Measurements from ENCODE around the gene DOK6. TPM values are rescaled to one million over a fixed set of nuclear protein-coding genes. Genes with fewer than 3 reads are reported as not detected.

Gene DOK6
- total RNA-seq, 2 experiments from 2014 or later: not detected

DNA sequence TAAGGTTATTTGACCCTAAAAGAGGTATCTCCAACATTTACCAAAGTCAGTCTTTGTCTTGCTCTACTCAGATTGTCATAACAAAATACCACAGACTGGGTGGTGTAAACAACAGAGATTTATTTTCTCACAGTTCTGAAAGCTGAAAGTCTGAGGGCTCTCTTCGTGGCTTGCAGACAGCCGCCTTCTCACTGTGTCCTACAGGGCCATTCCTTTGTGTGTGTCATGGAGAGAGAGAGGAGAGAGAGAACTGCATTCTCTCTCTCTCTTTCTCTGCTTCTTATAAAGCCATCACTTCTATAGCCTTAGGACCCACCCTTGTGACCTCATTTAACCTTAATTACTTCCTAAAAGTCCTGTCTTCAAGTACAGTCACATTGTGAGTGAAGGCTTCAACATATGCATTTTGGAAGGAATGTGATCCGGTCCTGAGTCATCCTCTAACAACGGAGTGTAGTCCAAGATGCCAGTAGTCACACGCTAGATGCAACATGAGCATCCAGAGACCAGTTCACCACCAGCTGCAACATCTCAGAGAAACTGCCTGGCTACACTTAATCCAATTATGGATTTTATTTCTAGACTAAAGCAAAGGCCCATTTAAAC, 416.8 kb downstream of the DOK6 start:
- Histone ChIP-seq H3K9me3 (ENCODE audit: low read length) (no peaks in the 10 kb centered on the region), H3K9me2 (ENCODE audit: insufficient read depth, low read length) (no peaks in the 10 kb centered on the region), H3K27ac (ENCODE audit: low read depth, low read length, poor library complexity, severe bottlenecking) (no peak overlapping the region), H2AFZ (ENCODE audit: low read length) (no peak overlapping the region), H3K79me2 (ENCODE audit: insufficient read depth, low read depth, low read length) (no peaks in the 10 kb centered on the region), H3K4me2 (ENCODE audit: low read length) (no peak overlapping the region), H4K20me1 (ENCODE audit: insufficient read depth, low read length) (no peaks in the 10 kb centered on the region), H3K4me3 (ENCODE audit: low read depth, low read length, poor library complexity, severe bottlenecking) (no peak overlapping the region), H3K36me3 (ENCODE audit: insufficient read depth, low read length) (no peaks in the 10 kb centered on the region), H3K4me1 (ENCODE audit: insufficient read depth, low read length, poor library complexity, severe bottlenecking) (no peaks in the 10 kb centered on the region)
- POLR2A ChIA-PET: no interaction called here
- no TSS peak for BruUV-seq (replicated peaks)
- intact Hi-C loops (cut with micrococcal nuclease; ENCODE audit: unreplicated experiment): no loop called here
- DNase-seq (ENCODE audit: low spot score): no peak
- TF ChIP-seq, protein P1, sequence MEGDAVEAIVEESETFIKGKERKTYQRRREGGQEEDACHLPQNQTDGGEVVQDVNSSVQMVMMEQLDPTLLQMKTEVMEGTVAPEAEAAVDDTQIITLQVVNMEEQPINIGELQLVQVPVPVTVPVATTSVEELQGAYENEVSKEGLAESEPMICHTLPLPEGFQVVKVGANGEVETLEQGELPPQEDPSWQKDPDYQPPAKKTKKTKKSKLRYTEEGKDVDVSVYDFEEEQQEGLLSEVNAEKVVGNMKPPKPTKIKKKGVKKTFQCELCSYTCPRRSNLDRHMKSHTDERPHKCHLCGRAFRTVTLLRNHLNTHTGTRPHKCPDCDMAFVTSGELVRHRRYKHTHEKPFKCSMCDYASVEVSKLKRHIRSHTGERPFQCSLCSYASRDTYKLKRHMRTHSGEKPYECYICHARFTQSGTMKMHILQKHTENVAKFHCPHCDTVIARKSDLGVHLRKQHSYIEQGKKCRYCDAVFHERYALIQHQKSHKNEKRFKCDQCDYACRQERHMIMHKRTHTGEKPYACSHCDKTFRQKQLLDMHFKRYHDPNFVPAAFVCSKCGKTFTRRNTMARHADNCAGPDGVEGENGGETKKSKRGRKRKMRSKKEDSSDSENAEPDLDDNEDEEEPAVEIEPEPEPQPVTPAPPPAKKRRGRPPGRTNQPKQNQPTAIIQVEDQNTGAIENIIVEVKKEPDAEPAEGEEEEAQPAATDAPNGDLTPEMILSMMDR (conservative IDR thresholded peaks at IDR 0.05; ENCODE audit: low read length): no peak
- TF ChIP-seq EZH2phosphoT487 (IDR thresholded peaks at IDR 0.05; ENCODE audit: borderline replicate concordance, low read depth, low read length): no peak
- CTCF ChIA-PET (ENCODE audit: unreplicated experiment): no interaction called here

DNA sequence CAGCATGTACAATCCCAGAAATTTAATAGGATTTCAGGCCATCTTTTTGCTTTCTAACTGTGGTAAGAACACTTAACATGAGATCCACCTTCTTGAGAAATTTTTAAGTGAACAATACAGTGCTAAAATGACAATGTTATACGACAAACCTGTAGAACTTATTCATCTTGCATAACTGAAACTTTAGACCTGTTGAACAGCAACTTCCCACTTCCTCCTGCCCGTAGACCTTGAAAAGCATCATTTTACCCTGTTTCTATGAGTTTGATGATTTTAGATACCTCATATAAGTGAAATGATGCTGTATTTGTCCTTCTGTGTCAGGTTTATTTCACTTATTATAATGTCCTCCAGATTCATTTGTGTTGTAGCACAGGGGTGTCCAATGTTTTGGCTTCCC, 418.8 kb downstream of the DOK6 start:
- H3K79me2 ChIP-seq (ENCODE audit: insufficient read depth, low read depth, low read length): no peaks in the 10 kb centered on the region
- no peak overlapping the region for H3K4me2 ChIP-seq (ENCODE audit: low read length)
- no peaks in the 10 kb centered on the region for H3K9me3 ChIP-seq (ENCODE audit: low read length)
- ChIA-PET POLR2A (no interaction called here), CTCF (ENCODE audit: unreplicated experiment) (no interaction called here)
- no peak overlapping the region for H3K4me3 ChIP-seq (ENCODE audit: low read depth, low read length, poor library complexity, severe bottlenecking)
- H3K4me1 ChIP-seq (ENCODE audit: insufficient read depth, low read length, poor library complexity, severe bottlenecking): no peaks in the 10 kb centered on the region
- BruUV-seq (replicated peaks): no TSS peak
- TF ChIP-seq, protein P1 (conservative IDR thresholded peaks at IDR 0.05; ENCODE audit: low read length): no peak
- no peak for TF ChIP-seq EZH2phosphoT487 (IDR thresholded peaks at IDR 0.05; ENCODE audit: borderline replicate concordance, low read depth, low read length)
- intact Hi-C loops (cut with micrococcal nuclease; ENCODE audit: unreplicated experiment): no loop called here
- H4K20me1 ChIP-seq (ENCODE audit: insufficient read depth, low read length): no peaks in the 10 kb centered on the region
- H3K27ac ChIP-seq (ENCODE audit: low read depth, low read length, poor library complexity, severe bottlenecking): no peak overlapping the region
- H3K9me2 ChIP-seq (ENCODE audit: insufficient read depth, low read length): no peaks in the 10 kb centered on the region
- H2AFZ ChIP-seq (ENCODE audit: low read length): no peak overlapping the region
- H3K36me3 ChIP-seq (ENCODE audit: insufficient read depth, low read length): no peaks in the 10 kb centered on the region
- no peak for DNase-seq (ENCODE audit: low spot score)

DNA sequence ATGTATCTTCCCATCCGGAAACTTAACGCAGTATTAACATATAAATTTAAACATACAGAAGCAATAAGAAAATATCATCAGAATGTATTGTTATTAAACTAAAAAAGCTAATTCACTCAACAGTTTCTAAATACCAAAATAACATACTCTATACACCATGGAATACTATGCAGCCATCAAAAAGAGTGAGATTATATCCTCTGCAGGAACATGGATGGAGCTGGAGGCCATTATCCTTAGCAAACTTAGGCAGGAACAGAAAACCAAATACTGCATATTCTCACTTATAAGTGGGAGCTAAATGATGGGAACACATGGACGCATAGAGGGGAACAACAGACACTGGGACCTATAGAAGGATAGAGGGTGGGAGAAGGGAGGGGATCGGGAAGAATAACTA, 419.9 kb downstream of the DOK6 start:
- Histone ChIP-seq H3K4me1 (ENCODE audit: insufficient read depth, low read length, poor library complexity, severe bottlenecking) (no peaks in the 10 kb centered on the region), H4K20me1 (ENCODE audit: insufficient read depth, low read length) (no peaks in the 10 kb centered on the region), H3K9me3 (ENCODE audit: low read length) (no peaks in the 10 kb centered on the region), H2AFZ (ENCODE audit: low read length) (no peak overlapping the region), H3K27ac (ENCODE audit: low read depth, low read length, poor library complexity, severe bottlenecking) (no peak overlapping the region), H3K79me2 (ENCODE audit: insufficient read depth, low read depth, low read length) (no peaks in the 10 kb centered on the region), H3K4me2 (ENCODE audit: low read length) (no peak overlapping the region), H3K36me3 (ENCODE audit: insufficient read depth, low read length) (no peaks in the 10 kb centered on the region), H3K4me3 (ENCODE audit: low read depth, low read length, poor library complexity, severe bottlenecking) (no peak overlapping the region), H3K9me2 (ENCODE audit: insufficient read depth, low read length) (no peaks in the 10 kb centered on the region)
- no peak for DNase-seq (ENCODE audit: low spot score)
- no peak for TF ChIP-seq EZH2phosphoT487 (IDR thresholded peaks at IDR 0.05; ENCODE audit: borderline replicate concordance, low read depth, low read length)
- TF ChIP-seq, protein P1 (conservative IDR thresholded peaks at IDR 0.05; ENCODE audit: low read length): no peak
- no TSS peak for BruUV-seq (replicated peaks)
- intact Hi-C loops (cut with micrococcal nuclease; ENCODE audit: unreplicated experiment): no loop called here
- ChIA-PET CTCF (ENCODE audit: unreplicated experiment) (no interaction called here), POLR2A (interaction anchor here (0.6 kb wide), 2 partner anchors 83 to 444 kb away, joined by 3 to 4 read pairs; no protein-coding TSS in a partner anchor)
